NCI-H524 treated with DMSO at 0.1 percent for 48 hours (cell line): ENCODE data around the gene NACC2.

Experiments
- DNase-seq: peaks from one replicate; lab custom pipeline; 2025; lab: John Stamatoyannopoulos, UW

Gene NACC2

GRCh38 chr9:135957431-135957830 lies 137.7 kb downstream of the NACC2 start:
- DNase-seq: no peak

- no peak for DNase-seq
Measured at GRCh38 chr9:135956802-135957174, 138.3 kb downstream of the NACC2 start.
